Measurements from ENCODE around the gene ZNF296.

DNA sequence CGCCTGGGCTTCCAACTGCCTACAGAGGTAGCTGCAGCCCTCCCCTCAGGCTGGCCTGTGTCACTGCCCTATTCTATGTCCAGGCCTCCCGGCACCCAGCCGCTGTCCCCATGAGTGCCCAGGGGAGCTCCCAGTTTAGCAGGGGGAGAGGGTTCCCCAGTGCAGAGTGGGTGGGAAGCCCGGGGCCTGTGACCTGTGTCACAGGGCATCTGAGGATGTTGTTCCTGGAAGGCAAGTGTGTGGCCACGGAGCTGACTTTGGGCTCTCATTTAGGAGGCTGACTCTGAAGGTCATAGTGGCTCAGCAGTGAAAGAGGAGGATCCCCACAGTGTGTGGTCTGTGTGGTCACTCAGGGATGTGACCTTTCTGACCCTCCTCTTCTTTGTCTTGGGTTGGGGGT lies 41.8 kb upstream of the ZNF296 start:
- TF ChIP-seq, protein P1, sequence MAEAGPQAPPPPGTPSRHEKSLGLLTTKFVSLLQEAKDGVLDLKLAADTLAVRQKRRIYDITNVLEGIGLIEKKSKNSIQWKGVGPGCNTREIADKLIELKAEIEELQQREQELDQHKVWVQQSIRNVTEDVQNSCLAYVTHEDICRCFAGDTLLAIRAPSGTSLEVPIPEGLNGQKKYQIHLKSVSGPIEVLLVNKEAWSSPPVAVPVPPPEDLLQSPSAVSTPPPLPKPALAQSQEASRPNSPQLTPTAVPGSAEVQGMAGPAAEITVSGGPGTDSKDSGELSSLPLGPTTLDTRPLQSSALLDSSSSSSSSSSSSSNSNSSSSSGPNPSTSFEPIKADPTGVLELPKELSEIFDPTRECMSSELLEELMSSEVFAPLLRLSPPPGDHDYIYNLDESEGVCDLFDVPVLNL (CRISPR knock-in tag; IDR thresholded peaks at IDR 0.05; ENCODE audit: borderline replicate concordance, low read depth) = no peak
- TF ChIP-seq, protein P2, sequence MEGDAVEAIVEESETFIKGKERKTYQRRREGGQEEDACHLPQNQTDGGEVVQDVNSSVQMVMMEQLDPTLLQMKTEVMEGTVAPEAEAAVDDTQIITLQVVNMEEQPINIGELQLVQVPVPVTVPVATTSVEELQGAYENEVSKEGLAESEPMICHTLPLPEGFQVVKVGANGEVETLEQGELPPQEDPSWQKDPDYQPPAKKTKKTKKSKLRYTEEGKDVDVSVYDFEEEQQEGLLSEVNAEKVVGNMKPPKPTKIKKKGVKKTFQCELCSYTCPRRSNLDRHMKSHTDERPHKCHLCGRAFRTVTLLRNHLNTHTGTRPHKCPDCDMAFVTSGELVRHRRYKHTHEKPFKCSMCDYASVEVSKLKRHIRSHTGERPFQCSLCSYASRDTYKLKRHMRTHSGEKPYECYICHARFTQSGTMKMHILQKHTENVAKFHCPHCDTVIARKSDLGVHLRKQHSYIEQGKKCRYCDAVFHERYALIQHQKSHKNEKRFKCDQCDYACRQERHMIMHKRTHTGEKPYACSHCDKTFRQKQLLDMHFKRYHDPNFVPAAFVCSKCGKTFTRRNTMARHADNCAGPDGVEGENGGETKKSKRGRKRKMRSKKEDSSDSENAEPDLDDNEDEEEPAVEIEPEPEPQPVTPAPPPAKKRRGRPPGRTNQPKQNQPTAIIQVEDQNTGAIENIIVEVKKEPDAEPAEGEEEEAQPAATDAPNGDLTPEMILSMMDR (IDR thresholded peaks at IDR 0.05) = no peak
- TF ChIP-seq ZBTB21 (CRISPR knock-in tag; IDR thresholded peaks at IDR 0.05; ENCODE audit: borderline replicate concordance) (no peak), SP1 (CRISPR knock-in tag; conservative IDR thresholded peaks at IDR 0.05) (no peak), ESRRA (CRISPR knock-in tag; IDR thresholded peaks at IDR 0.05; ENCODE audit: borderline replicate concordance) (no peak), KAT7 (CRISPR knock-in tag; IDR thresholded peaks at IDR 0.05; ENCODE audit: borderline replicate concordance) (no peak)
- TF ChIP-seq, protein P3, sequence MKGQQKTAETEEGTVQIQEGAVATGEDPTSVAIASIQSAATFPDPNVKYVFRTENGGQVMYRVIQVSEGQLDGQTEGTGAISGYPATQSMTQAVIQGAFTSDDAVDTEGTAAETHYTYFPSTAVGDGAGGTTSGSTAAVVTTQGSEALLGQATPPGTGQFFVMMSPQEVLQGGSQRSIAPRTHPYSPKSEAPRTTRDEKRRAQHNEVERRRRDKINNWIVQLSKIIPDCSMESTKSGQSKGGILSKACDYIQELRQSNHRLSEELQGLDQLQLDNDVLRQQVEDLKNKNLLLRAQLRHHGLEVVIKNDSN (CRISPR knock-in tag; IDR thresholded peaks at IDR 0.05) = no peak
- TF ChIP-seq, protein P4, sequence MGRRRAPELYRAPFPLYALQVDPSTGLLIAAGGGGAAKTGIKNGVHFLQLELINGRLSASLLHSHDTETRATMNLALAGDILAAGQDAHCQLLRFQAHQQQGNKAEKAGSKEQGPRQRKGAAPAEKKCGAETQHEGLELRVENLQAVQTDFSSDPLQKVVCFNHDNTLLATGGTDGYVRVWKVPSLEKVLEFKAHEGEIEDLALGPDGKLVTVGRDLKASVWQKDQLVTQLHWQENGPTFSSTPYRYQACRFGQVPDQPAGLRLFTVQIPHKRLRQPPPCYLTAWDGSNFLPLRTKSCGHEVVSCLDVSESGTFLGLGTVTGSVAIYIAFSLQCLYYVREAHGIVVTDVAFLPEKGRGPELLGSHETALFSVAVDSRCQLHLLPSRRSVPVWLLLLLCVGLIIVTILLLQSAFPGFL (CRISPR knock-in tag; IDR thresholded peaks at IDR 0.05; ENCODE audit: borderline replicate concordance) = no peak
- TF ChIP-seq, protein P5, sequence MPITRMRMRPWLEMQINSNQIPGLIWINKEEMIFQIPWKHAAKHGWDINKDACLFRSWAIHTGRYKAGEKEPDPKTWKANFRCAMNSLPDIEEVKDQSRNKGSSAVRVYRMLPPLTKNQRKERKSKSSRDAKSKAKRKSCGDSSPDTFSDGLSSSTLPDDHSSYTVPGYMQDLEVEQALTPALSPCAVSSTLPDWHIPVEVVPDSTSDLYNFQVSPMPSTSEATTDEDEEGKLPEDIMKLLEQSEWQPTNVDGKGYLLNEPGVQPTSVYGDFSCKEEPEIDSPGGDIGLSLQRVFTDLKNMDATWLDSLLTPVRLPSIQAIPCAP (CRISPR knock-in tag; IDR thresholded peaks at IDR 0.05) = no peak
- TF ChIP-seq, protein P6, sequence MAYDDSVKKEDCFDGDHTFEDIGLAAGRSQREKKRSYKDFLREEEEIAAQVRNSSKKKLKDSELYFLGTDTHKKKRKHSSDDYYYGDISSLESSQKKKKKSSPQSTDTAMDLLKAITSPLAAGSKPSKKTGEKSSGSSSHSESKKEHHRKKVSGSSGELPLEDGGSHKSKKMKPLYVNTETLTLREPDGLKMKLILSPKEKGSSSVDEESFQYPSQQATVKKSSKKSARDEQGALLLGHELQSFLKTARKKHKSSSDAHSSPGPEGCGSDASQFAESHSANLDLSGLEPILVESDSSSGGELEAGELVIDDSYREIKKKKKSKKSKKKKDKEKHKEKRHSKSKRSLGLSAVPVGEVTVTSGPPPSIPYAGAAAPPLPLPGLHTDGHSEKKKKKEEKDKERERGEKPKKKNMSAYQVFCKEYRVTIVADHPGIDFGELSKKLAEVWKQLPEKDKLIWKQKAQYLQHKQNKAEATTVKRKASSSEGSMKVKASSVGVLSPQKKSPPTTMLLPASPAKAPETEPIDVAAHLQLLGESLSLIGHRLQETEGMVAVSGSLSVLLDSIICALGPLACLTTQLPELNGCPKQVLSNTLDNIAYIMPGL (CRISPR knock-in tag; IDR thresholded peaks at IDR 0.05) = no peak
